ENCODE data around the gene NACC2.
"Not testable (repeated sequence)": the region's sequence is repeated elsewhere in the genome, so short reads cannot be mapped to it uniquely, and the experiment has no call there.

The NACC2 gene

DNA sequence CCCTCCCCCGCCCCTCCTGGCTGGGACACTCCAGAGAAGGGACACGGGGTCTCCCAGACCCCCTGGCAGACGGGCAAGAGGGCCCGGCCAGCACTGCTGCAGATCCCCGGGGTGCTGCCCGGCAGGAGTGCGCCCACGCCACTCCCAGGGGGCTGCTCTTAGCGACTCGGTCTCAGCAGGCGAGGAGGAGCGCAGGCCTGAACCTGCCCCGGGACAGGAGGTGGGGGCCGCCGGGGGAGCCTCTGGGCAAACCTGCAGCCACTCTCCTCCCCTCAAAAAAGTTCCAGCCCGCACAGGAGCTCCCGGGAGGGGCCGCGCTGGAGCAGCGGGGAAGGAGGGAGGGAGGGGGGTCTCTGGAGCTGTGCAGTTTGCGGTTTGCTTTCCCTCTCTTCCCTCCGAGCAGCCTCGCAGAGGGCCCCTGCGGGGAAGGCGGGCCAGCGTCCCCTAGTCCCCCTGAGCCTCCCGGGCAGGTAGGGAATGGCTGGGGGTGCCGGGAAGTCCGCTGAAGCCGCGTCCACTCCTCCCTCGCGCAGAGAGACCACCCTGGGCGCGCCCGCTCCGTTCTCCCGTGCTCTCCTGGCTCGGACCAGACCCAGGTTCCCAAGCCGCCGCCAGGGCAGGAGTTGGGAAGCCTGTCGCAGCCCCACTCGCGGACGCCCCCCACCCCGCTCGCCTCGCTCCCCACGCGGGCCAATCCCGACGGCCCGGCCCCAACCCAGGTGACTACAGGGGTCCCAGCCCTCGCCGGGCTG lies 44.2 kb downstream of the NACC2 start:
- peak overlapping the region; percentile 50 for H3K4me3 ChIP-seq (ENCODE audit: low read depth, low read length)
- no peak for DNase-seq (ENCODE audit: low read depth)

DNA sequence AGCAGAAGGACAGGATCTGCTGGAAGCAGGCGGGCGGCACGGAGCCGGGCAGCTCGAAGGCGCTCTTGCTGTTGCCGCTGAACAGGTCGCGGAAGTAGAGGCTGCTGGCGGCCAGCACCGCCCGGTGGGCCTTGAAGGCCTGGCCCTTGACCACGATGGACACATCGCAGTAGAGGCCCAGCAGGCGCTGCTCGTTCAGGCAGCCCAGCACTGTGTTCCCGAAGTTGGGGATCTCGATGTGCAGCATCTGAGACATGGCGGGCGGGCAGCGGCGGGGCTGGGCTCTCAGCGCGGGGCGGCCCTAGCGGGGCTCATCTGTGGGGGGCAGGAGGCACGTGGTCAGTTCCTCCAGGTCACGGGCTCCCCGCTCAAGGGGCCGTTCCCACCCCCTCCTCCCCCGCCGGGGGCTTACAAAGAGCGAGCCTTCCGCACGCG lies 44.8 kb downstream of the NACC2 start:
- DNase-seq (ENCODE audit: low read depth): no peak

DNA sequence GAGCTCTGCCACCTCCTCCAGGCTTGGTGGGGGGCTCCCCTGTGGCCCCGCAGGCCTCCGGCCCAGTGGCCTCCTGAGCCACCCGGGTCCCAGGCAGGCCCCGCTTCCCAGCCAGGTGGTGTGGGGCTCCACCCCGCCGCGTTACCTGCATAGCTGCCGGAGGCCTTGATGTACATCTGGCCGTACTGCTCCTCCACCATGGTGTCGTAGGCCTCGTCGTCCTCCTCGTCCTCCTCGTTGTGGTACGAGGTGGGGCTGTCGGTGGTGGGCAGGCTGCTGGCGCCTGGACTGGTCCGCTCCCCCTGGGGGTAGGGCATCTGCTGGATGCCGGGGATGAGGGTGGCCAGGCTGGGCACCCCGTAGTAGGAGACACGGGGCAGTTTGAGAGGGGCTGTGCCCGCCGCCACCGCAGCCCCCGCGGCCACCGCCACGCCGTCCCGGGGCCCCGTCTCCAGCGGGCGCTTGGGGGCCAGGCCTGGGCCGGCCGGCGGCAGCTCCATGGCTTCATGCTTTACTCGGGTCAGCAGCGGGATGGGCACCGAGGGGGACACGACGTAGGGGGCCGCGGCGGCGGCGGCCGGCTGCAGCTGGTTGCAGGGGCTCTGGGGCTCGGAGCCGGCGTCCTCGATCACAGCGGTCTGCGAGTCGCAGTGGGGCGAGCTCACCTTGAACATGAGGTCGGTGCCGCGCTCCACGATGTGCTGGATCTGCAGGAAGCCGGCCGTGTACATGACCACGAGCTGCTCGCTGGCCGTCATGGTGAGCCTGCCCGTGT lies 45.4 kb downstream of the NACC2 start:
- no peak for DNase-seq (ENCODE audit: low read depth)
- H3K4me3 ChIP-seq (ENCODE audit: low read depth, low read length): no peak overlapping the region

More for the DNA sequence above, 44.8 kb downstream of the NACC2 start:
- no peak overlapping the region for H3K4me3 ChIP-seq (ENCODE audit: low read depth, low read length)

DNA sequence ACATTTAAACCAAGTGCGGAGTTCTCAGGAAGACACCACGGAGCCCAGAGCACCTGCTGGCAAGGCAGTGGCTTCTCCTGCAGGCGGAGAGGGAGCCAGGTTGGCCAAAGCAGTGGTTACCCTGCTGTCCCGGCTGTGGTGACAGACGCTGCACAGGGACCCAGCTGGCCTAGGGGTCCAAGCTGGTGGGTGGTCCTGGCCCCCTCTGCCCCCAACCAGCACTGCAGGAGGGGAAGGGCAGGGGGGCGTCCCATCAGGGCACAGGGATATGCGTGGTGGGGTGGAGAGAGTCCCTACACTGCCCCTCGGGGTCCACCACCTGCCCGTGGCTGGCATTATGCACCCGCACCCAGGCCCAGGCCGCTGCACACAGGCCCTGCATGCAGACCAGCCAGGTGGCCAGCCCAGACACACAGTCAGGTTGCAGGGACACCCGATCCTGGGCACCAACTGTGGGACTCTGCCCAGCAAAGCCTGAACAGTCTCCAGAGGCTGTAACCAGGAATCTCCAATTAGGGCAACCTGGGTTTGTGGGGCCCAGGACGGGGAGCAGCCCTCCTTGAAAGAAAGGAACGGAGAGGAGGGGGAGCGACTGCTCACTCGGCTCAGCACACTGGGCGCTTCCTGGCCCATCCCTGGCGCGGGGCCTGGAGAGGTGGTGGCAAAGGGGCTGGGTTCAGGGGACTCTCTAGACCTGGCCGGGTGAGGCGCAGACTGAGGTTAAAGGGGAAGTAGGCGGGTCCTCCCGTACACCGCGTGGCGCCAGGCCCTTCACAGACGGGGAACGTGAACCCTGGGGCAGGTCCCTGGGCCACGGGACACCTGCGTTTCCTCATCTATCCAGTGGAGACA lies 46.3 kb downstream of the NACC2 start:
- DNase-seq (ENCODE audit: low read depth): no peak
- H3K4me3 ChIP-seq (ENCODE audit: low read depth, low read length): no peak overlapping the region

DNA sequence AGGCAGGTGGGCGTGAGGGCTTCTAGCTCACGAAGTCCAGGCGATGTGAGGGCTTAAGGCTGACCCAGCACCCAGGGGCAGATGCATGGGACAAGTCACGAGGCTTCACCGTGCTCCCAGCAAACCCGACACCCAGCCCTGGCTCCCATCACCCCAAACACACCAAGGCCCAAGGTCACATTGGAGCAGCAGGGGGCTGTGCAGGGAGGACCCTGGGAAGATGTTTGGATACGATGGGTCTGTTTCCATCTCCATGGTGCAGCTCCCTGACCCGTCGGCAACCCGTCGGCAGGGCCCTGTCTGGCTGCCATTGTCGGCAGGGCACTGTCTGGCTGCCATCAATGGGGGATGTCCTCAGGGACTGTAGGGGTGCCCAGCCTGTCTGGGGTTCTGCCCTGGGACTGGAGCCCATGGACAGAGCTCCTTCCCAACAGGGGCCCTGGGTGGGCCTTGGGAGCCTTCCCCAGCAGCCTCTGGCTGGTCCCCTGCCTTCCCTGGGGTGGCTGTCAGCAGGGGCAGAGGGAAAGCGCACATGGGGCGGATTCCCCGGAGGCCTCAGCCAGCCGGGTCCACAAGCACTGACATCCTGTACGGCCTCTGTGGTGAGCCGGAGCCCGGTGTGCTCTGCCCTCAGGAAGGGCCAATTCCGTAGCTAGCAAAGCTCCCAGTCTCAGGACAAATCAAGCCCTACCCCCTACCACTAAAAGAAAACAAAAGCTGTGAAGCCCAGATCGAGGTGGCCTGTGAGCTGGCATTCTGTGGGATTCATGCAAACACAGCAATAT lies 47.1 kb downstream of the NACC2 start:
- H3K4me3 ChIP-seq (ENCODE audit: low read depth, low read length): no peak overlapping the region
- no peak for DNase-seq (ENCODE audit: low read depth)

DNA sequence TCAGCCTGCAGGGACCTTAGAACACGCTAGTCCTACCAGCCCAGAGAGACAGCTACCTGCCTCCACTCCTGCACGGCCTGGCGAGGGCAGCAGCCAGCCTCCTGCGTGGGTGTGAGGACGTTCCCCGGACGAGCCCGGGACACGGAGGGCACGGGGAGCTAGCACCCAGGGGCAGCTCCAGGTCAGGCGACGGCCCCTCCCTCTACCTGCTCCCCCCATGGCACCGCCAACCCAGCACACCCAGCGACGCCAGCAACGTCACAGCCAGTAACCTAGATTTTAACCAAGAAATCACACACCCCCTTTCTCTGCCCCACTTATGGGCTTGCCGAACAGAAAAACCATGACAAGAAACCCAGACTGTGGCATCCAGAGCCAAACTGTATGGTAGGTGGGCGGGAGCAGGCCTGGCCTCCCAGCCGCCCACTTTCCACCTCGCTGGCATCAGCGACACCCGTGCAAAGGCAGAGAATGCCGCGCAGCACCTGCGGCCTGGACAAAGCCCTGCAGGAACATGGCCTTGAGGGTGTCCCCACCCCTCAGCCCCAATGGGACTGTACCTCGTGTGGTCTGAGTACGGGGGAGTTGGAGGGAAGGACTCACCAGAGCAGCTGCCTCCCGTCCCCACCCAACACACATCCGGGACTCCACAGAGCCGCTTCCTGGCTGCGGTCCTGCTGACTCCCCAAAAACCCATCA lies 47.9 kb downstream of the NACC2 start:
- no peak overlapping the region for H3K4me3 ChIP-seq (ENCODE audit: low read depth, low read length)
- DNase-seq (ENCODE audit: low read depth): no peak

DNA sequence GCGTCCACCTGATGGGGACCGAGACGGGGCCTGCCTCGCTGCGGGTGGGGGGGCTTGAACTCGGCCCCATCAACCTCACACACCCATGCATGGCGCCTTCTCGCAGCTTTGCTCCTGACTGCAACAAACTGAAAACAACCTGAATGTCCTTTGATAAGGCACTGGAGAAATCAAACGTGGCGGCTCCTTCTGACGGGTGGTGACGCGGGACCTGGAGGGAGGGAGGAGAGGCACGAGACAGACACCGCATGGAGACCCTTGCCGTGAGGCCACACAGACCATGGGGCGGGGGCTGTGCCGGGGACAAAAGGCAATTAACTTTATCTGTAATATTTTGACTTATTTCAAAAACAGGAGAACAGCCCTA lies 48.6 kb downstream of the NACC2 start:
- no peak for DNase-seq (ENCODE audit: low read depth)
- no peak overlapping the region for H3K4me3 ChIP-seq (ENCODE audit: low read depth, low read length)

DNA sequence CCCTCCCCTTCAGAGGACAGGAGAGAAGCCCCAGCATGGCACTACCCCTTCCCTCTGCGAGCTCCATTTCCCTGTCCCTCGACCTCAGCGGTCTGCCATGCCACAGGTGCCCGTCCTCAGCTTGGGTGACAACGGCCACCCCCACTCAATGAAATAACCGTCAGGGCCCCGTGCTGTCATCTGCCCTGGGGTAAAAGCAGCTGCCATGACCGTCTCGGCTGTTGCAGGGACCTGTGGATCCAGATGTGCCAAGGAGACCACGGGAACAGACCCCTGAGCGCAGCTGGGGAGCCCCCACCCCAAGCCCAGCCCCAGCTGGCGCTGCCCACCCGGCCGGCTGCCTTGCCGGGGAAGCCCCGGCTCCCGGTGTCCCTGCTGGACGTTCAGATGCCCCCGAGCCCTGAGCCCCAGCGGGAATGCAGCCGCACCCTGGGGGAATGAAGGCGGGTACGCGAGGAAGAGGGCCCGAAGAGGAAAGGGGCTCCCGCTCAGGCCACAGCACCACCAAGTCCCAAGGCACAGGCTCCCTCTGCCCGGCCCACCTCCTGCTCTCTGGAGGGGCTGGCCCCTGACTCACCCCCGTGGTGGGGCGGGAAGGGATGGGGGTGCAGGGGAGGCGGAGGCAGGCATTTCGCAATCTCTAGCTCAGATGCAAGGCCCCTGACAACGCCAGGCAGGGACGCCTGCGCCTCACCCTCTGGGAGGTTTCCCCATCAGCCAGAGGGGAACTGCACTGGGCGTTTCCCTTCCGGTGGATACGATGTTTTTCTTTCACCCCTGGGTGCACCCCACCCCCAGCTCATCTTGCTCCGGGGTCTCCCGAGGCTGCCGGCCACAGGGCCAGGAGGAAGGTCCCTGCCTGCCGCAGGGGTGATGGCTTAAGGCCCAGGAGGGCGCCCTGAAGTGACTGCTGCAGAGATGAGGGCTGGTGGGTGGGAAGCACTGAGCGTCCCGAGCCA lies 49.2 kb downstream of the NACC2 start:
- DNase-seq (ENCODE audit: low read depth): no peak
- no peak overlapping the region for H3K4me3 ChIP-seq (ENCODE audit: low read depth, low read length)

DNA sequence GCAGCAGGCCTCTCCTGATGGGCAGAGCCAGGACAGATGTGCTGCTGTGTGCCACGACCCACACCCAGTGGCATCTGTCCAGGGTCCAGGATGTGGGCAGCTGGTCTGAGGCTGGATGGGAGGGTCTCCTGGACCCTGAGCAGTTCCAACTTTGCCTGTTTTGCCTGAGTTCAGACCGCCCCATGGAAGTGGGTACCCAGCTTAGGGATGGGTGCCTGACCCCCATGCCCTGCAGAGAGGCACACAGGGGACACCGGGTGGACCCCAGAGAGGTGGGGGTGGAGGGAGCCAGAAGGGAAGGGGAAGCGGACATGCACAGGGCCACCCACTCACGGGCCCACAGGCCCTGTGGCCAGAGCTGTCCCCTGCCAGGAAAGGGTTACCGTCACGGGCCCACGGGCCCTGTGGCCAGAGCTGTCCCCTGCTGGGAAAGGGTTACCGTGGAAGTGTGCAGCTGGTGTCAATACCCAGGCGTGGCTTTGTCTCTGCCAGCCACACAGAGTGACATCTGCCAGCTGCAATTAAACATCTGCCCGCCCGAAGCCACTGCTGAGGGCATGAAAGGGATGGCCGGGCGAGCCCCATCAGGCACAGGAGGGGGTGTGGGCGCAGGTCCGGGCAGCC lies 50.0 kb downstream of the NACC2 start:
- no peak overlapping the region for H3K4me3 ChIP-seq (ENCODE audit: low read depth, low read length)
- no peak for DNase-seq (ENCODE audit: low read depth)

DNA sequence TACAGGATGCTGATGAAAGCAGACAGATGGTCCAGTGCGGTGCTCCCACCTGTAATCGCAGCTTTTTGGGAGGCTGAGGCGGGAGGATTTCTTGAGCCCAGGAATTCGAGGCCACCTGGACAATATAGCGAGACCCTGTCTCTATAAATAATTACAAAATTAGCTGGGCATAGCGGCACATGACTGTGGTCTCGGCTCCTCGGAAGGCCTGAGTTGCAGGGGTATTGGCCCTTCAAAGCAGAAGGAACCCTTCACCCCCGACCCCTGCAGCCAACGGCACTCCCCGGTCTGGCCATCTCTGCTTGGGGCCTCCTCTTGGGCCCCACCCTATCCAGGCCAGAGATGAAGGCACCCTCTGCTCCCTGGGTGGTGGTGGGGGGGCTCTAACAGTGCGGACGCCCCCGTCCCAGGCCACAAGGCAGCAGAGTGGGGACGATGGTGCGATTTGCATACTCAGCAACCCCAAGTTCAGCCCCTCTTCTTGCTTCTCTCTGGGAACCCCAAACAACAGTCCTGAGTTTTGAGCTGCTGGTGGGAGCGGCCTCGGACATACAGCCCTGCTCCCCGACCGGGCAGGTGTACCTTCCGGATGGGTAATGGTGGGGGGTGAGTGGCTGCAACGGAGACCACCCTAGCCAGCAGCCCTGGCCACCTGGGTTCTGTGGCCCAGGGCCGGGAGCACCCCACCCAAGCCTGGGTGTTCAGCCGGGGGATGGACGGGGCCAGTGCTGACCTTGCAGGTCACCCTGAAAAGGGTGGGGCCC lies 50.7 kb downstream of the NACC2 start:
- DNase-seq (ENCODE audit: low read depth): no peak
- H3K4me3 ChIP-seq (ENCODE audit: low read depth, low read length): no peak overlapping the region

DNA sequence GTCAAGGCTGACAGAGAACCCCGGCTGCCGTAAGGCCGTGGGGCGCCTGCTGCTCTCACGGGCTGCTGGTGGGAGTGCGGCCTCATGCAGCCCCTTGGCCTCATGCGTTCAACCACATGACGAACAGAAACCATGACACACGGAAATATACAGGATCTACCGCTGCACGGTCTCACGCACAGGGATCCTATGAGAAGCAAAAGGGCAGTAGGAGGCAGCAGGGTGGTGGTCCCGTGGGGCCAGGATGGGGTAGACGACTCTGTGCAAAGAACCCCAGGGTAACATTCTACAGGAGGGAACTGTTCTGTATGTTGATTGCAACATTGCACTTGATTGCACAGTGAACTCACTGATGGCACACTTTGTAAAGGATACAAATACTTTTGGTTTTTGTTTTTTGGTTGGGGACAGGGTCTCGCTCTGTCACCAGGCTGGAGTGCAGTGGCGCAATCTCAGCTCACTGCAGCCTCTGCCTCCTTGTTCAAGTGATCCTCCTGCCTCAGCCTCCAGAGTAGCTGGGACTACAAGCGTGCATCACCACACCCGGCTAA lies 51.6 kb downstream of the NACC2 start:
- no peak for DNase-seq (ENCODE audit: low read depth)
- no peak overlapping the region for H3K4me3 ChIP-seq (ENCODE audit: low read depth, low read length)

DNA sequence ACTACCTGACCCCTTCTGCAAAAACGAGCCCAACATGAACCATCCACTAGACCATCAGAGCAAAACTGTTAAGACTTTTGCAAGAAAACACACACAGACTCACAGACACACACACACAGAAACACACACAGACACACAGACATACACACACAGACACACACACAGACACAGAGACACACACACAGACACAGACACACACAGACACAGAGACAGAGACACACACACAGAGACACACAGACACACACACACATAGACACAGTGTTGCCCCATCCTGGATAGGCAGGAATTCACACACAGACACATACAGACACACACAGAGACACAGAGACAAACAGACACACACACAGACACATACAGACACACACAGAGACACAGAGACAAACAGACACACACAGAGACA lies 52.5 kb downstream of the NACC2 start:
- no peak for DNase-seq (ENCODE audit: low read depth)
- H3K4me3 ChIP-seq (ENCODE audit: low read depth, low read length): no peak overlapping the region

DNA sequence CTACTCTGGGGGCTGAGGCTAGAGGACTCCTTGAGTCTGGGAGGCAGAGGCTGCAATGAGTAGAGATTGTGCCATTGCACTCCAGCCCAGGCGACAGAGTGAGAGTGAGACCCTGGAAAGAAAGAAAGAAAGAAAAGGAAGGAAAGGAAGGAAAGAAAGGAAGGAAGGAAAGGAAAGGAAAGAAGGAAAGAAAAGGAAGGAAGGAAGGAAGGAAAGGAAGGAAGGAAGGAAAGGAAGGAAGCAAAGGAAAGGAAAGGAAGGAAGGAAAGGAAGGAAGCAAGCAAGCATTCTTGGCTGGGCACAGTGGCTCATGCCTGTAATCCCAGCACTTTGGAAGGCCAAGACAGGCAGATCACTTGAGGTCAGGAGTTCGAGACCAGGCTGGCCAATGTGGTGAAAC lies 54.2 kb downstream of the NACC2 start:
- H3K4me3 ChIP-seq (ENCODE audit: low read depth, low read length); DNase-seq (ENCODE audit: low read depth): not testable (repeated sequence)

DNA sequence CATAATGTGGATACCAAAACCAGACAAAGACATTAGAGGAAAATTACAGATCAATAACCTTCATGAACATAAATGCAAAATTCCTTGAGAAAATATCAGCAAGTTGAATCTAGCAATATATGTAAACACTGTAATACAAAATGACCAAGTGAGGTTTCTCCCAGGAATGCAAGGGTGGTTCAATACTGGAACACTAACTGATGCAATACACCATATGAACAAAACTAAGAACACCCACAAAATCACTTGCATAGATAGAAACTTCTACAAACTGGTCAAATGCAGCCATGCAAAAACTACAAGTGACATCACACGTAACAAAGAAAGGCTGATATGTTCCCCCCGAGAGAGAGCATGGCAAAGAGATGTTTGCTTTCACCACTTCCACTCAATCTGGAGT lies 55.6 kb downstream of the NACC2 start:
- DNase-seq (ENCODE audit: low read depth): no peak
- H3K4me3 ChIP-seq (ENCODE audit: low read depth, low read length): no peak overlapping the region

DNA sequence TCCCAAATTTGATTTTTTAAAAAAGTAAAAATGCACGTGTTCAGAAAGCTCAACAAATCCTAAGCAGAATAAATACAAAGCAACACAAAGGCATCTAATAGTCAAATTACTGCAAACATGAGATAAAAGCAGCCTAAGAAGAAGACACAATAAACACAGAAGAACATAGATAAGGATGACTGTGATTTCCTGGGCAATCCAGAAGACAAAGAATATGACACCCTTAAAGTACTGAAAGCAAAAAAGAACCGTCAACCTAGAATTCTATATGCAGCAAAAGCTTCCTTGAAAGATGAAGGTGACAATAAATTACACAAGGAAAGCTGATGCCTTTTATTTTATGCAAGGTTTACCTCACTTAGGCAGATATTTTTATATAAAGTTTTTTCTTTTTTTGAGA lies 58.2 kb downstream of the NACC2 start:
- no peak for DNase-seq (ENCODE audit: low read depth)
- no peak overlapping the region for H3K4me3 ChIP-seq (ENCODE audit: low read depth, low read length)

DNA sequence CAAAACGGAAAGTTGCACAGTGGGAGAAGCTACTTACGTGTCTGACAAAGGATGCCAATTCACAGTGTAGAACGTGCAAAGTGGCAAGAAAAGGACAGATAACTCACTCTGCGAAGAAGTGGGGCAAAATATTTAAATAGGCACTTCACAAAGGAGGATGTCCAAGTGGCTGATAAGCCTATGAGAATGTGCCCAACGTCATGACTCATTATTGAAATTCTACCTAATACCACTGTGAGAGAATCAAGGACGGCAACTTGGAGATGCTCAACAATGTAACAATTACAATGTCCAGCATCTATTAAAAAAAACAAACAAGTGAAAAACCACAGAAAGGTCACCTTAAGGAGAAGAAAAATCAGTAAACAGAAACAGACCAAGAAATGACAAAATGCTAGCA lies 59.0 kb downstream of the NACC2 start:
- H3K4me3 ChIP-seq (ENCODE audit: low read depth, low read length): no peak overlapping the region
- DNase-seq (ENCODE audit: low read depth): no peak

All from skeletal muscle cell (primary cell).